ENCODE results near the gene LVRN. TPM values are rescaled to one million over a fixed set of nuclear protein-coding genes. Genes with fewer than 3 reads are reported as not detected.

LVRN gene
- total and polyA plus RNA-seq, 2 of the 4 experiments (the other 2 are of a cell fraction) = 0.10 to 0.18 TPM

GRCh38 chr5:116023619-116024018 lies 61.3 kb downstream of the LVRN start:
- Histone ChIP-seq H4K20me1 (ENCODE audit: insufficient read depth, low read length) (no peaks in the 10 kb centered on the region), H2AFZ (replicated peaks; ENCODE audit: low read length, poor library complexity) (no peak overlapping the region), H3K79me1 (ENCODE audit: low read depth in 1 of 2, low read length in 2 of 2) (no peaks in the 10 kb centered on the region), H2AK5ac (ENCODE audit: low read depth, low read length) (no peak overlapping the region), H3K4me3 (ENCODE audit: insufficient read depth, low read depth, low read length) (no peak overlapping the region), H3K4me2 (ENCODE audit: low read depth, low read length) (no peak overlapping the region), H3K27ac (ENCODE audit: insufficient read depth, low read length) (no peak overlapping the region), H3K14ac (replicated peaks; ENCODE audit: low read depth, low read length) (no peak overlapping the region), H2AK9ac (replicated peaks; ENCODE audit: low read depth, low read length, poor library complexity) (no peak overlapping the region), H2BK5ac (ENCODE audit: low read depth, low read length, poor library complexity, severe bottlenecking) (no peak overlapping the region), H3K23ac (ENCODE audit: low read depth, low read length) (no peak overlapping the region), H4K8ac (ENCODE audit: low read depth in 2 of 2, low read length in 2 of 2) (no peak overlapping the region), H3K18ac (ENCODE audit: low read depth, low read length) (no peak overlapping the region), H4K91ac (ENCODE audit: insufficient read depth, low read depth, low read length) (no peak overlapping the region), H4K5ac (ENCODE audit: low read depth, low read length) (no peak overlapping the region), H3K9me3 (ENCODE audit: control insufficient read depth, insufficient read depth, low read length) (no peaks in the 10 kb centered on the region), H2BK15ac (ENCODE audit: low read depth, low read length) (no peak overlapping the region), H2BK20ac (ENCODE audit: low read depth, low read length) (no peak overlapping the region), H3K27me3 (ENCODE audit: control insufficient read depth, insufficient read depth, low read length) (no peaks in the 10 kb centered on the region), H3K4ac (ENCODE audit: low read depth, low read length) (no peak overlapping the region), H3K36me3 (ENCODE audit: control insufficient read depth, insufficient read depth, low read length) (no peaks in the 10 kb centered on the region), H3K9ac (ENCODE audit: low read depth, low read length) (no peak overlapping the region), H3K56ac (ENCODE audit: extremely low read depth, insufficient read depth, low read length) (no peak overlapping the region), H2BK120ac (ENCODE audit: low read depth, low read length) (no peak overlapping the region), H3K4me1 (ENCODE audit: control insufficient read depth, insufficient read depth, low read length) (no peaks in the 10 kb centered on the region), H3K9me1 (ENCODE audit: insufficient read depth, low read length) (no peaks in the 10 kb centered on the region; the same call in 1 of the 2 replicates)
- BruUV-seq (replicated peaks) = no TSS peak
- intact Hi-C loops (cut with micrococcal nuclease) (no loop called here), in situ Hi-C loops (cut with MboI; ENCODE audit: low sequenced_read_pairs) (no loop called here), dilution Hi-C loops (cut with HindIII; ENCODE audit: low sequenced_read_pairs, unreplicated experiment) (no loop called here)
- ATAC-seq (ENCODE audit: low read depth) (no peak), DNase-seq (no peak)
- POLR2A ChIA-PET (ENCODE audit: unreplicated experiment) = no interaction called here
- TF ChIP-seq RCOR1 (IDR thresholded peaks at IDR 0.05; ENCODE audit: insufficient replicate concordance, low read length) = no peak
- no peak for TF ChIP-seq ELK1 (IDR thresholded peaks at IDR 0.05; ENCODE audit: borderline replicate concordance, low read depth, low read length)
- no peak for TF ChIP-seq CTCF (conservative IDR thresholded peaks at IDR 0.05; ENCODE audit: low read depth, low read length)
- TF ChIP-seq POLR2A (IDR thresholded peaks at IDR 0.05; ENCODE audit: low read depth, low read length) = no peak
- no peak for TF ChIP-seq MAZ (IDR thresholded peaks at IDR 0.05; ENCODE audit: borderline replicate concordance, low read depth, low read length)
- no peak for TF ChIP-seq CHD1 (IDR thresholded peaks at IDR 0.05; ENCODE audit: low read depth, low read length)
- no peak for TF ChIP-seq USF2 (IDR thresholded peaks at IDR 0.05; ENCODE audit: low read depth, low read length)
- no peak for TF ChIP-seq SMC3 (IDR thresholded peaks at IDR 0.05; ENCODE audit: low read depth, low read length)
- TF ChIP-seq RFX5 (IDR thresholded peaks at IDR 0.05; ENCODE audit: low read depth, low read length) = no peak
- no peak for TF ChIP-seq MAFK (IDR thresholded peaks at IDR 0.05; ENCODE audit: low read depth, low read length)
- no peak for TF ChIP-seq MXI1 (IDR thresholded peaks at IDR 0.05; ENCODE audit: borderline replicate concordance, low read depth, low read length)
- TF ChIP-seq CEBPB (IDR thresholded peaks at IDR 0.05; ENCODE audit: low read depth, low read length) = no peak
- TF ChIP-seq BHLHE40 (IDR thresholded peaks at IDR 0.05; ENCODE audit: low read depth, low read length) = no peak
- no peak for TF ChIP-seq RAD21 (IDR thresholded peaks at IDR 0.05; ENCODE audit: low read length)
- TF ChIP-seq NFE2L2 (IDR thresholded peaks at IDR 0.05; ENCODE audit: low read depth, low read length) = no peak
- no peak for TF ChIP-seq FOS (IDR thresholded peaks at IDR 0.05; ENCODE audit: low read depth, low read length)
- CTCF ChIA-PET = no interaction called here
